PC-3 (cell line): ENCODE results near the gene EWSR1.

Experiments used
- EZH2 ChIP-seq: fragments of 300-600 bp; sonication (generic); IDR thresholded peaks from one replicate; pipeline ENCODE4 v1.6.1; 2017; ENCODE audit warnings: antibody characterized with exemption, mild to moderate bottlenecking, low read length; ENCODE audit not compliant: unreplicated experiment
- TF ChIP-seq, protein P1 (sequence below): fragments of 300-600 bp; sonication (generic); conservative IDR thresholded peaks from 2 replicates; pipeline ENCODE4 v1.5.1; 2017; ENCODE audit warnings: antibody characterized with exemption, low read depth, mild to moderate bottlenecking, low read length

DNA sequence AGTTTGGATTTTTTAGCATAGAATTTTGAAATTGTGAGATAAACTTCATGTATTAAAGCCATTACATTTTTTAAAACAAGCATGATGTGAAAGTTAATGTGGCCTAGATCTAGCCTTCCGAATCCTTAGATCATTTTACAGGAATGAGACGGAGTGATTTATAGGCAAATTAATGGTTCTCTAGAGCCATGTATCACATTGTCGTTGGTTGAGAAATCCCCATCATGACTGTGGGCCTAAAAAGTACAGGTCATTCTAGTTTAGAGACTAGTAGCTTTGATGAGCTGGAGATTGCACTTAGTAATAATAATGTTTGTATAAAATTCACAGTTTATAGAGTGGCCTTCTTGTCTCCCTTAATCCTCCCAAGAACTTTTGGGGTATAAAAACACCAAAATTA is 7.1 kb downstream of the EWSR1 start:
- TF ChIP-seq, protein P1, sequence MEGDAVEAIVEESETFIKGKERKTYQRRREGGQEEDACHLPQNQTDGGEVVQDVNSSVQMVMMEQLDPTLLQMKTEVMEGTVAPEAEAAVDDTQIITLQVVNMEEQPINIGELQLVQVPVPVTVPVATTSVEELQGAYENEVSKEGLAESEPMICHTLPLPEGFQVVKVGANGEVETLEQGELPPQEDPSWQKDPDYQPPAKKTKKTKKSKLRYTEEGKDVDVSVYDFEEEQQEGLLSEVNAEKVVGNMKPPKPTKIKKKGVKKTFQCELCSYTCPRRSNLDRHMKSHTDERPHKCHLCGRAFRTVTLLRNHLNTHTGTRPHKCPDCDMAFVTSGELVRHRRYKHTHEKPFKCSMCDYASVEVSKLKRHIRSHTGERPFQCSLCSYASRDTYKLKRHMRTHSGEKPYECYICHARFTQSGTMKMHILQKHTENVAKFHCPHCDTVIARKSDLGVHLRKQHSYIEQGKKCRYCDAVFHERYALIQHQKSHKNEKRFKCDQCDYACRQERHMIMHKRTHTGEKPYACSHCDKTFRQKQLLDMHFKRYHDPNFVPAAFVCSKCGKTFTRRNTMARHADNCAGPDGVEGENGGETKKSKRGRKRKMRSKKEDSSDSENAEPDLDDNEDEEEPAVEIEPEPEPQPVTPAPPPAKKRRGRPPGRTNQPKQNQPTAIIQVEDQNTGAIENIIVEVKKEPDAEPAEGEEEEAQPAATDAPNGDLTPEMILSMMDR = no peak
- TF ChIP-seq EZH2 = no peak
